ENCODE data around the gene TMED1. TPM values are rescaled to one million over a fixed set of nuclear protein-coding genes. Genes with fewer than 3 reads are reported as not detected.
"Not testable (repeated sequence)": the region's sequence is repeated elsewhere in the genome, so short reads cannot be mapped to it uniquely, and the experiment has no call there.

TMED1 gene
- total and polyA plus RNA-seq, 2 experiments from 2014 or later: 29.7 to 37.2 TPM

DNA sequence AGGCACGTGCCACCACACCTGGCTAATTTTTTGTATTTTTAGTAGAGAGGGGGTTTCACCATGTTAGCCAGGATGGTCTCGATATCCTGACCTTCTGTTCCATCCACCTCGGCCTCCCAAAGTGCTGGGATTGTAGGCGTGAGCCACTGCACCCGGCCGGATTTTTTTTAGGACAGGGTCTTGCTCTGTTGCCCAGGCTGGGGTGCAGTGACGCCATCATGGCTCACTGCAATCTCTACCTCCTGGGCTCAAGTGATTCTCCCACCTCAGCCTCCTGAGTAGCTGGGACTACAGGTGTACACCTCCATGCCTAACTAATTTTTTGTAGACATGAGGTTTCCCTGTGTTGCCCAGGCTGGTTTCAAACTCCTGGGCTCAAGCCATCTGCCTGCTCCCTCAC is 1.6 kb upstream of the TMED1 start:
- not testable (repeated sequence) for H3K4me1 ChIP-seq (ENCODE audit: insufficient read depth); DNase-seq (ENCODE audit: low spot score); H4K20me1 ChIP-seq (replicated peaks; ENCODE audit: insufficient read depth); H3F3A ChIP-seq (replicated peaks; ENCODE audit: low read depth); H3K27me3 ChIP-seq (ENCODE audit: insufficient read depth); H2AFZ ChIP-seq; H3K27ac ChIP-seq (ENCODE audit: low read depth); H3K27ac Mint-ChIP-seq; H3K4me1 Mint-ChIP-seq; ATAC-seq; H3K4me2 ChIP-seq; H3K9me2 ChIP-seq (ENCODE audit: insufficient read depth); H3K36me3 ChIP-seq (ENCODE audit: insufficient read depth); H3K4me3 ChIP-seq; H3K4me3 Mint-ChIP-seq; H3K79me2 ChIP-seq (replicated peaks; ENCODE audit: insufficient read depth)
- peaks cover 20% of the 10 kb centered on the region for H3K27me3 Mint-ChIP-seq (ENCODE audit: insufficient read depth, low read depth, poor library complexity)
- H3K36me3 Mint-ChIP-seq (ENCODE audit: low read depth): peaks cover 28% of the 10 kb centered on the region; the same call in 2 of the 3 replicates
- peaks cover 42% of the 10 kb centered on the region for H3K9me3 Mint-ChIP-seq

DNA sequence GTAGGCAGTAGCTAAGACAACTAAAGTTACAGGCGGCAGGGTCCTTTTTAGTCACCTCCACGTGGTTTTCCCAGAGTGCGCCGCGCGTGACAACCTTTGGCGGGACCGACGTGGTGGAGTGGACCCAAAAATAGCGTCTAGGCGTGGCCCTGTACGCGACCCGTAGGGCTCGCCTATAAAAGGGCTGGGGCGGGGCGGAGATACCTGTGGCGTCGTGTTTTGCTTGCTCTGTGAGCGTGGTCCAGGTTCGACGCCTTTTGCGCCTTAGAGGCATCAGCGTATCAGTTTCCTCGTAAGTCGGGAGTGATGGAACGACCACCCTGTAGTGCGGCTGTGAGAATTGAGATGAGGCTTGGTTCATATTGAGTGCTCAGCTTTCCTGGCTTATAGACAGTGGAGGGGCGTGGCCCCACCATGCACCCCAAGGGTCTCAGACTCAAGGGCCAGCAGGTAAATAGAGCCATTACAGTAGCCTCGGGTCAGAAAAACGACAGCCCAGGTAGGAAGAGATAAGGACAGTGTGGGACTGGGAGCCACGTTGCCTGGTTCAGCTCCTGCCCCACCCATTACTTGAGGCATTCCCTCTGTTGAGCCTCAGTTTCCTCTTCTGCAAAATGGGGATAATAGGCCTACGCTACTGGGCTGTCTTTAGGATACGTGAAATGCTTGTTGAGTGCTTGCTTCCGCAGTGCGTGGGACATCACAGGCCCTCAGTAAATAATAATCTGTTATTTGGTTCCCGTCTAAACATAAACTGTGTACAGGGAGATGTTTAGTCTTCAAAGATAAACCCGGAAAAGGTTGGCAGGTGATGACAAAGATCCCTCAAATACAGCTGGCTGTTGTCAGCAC is 693 bp upstream of the TMED1 start:
- Mint-ChIP-seq H3K9me3 (peaks cover 40% of the 10 kb centered on the region), H3K4me1 (no peaks in the 10 kb centered on the region), H3K36me3 (ENCODE audit: low read depth) (peaks cover 30% of the 10 kb centered on the region; the same call in 2 of the 3 replicates), H3K4me3 (peak overlapping the region; percentile 91), H3K27ac (peak overlapping the region; percentile 100), H3K27me3 (ENCODE audit: insufficient read depth, low read depth, poor library complexity) (peaks cover 20% of the 10 kb centered on the region)
- no peaks in the 10 kb centered on the region for H3K4me1 ChIP-seq (ENCODE audit: insufficient read depth)
- H3K27ac ChIP-seq (ENCODE audit: low read depth): peak overlapping the region; percentile 98
- H3K79me2 ChIP-seq (replicated peaks; ENCODE audit: insufficient read depth): no peaks in the 10 kb centered on the region
- H3F3A ChIP-seq (replicated peaks; ENCODE audit: low read depth): peaks cover 6% of the 10 kb centered on the region; the same call in 1 of the 2 replicates
- H3K4me3 ChIP-seq: peak overlapping the region; percentile 66
- H3K4me2 ChIP-seq: peak overlapping the region; percentile 74
- peaks cover 6% of the 10 kb centered on the region for H3K27me3 ChIP-seq (ENCODE audit: insufficient read depth)
- 0 out of 2 replicates have a peak, but pooled peaks cover 3% of the 10 kb centered on the region for H3K36me3 ChIP-seq (ENCODE audit: insufficient read depth)
- TF ChIP-seq CREB1 (CRISPR knock-in tag; IDR thresholded peaks at IDR 0.05; ENCODE audit: low read depth) (peak; percentile 62; the same call in 1 of the 2 replicates), ZNF114 (CRISPR knock-in tag; IDR thresholded peaks at IDR 0.05) (no peak)
- TF ChIP-seq, protein P1, sequence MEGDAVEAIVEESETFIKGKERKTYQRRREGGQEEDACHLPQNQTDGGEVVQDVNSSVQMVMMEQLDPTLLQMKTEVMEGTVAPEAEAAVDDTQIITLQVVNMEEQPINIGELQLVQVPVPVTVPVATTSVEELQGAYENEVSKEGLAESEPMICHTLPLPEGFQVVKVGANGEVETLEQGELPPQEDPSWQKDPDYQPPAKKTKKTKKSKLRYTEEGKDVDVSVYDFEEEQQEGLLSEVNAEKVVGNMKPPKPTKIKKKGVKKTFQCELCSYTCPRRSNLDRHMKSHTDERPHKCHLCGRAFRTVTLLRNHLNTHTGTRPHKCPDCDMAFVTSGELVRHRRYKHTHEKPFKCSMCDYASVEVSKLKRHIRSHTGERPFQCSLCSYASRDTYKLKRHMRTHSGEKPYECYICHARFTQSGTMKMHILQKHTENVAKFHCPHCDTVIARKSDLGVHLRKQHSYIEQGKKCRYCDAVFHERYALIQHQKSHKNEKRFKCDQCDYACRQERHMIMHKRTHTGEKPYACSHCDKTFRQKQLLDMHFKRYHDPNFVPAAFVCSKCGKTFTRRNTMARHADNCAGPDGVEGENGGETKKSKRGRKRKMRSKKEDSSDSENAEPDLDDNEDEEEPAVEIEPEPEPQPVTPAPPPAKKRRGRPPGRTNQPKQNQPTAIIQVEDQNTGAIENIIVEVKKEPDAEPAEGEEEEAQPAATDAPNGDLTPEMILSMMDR (conservative IDR thresholded peaks at IDR 0.05; ENCODE audit: low read depth in 2 of 2): no peak
- TF ChIP-seq, protein P2, sequence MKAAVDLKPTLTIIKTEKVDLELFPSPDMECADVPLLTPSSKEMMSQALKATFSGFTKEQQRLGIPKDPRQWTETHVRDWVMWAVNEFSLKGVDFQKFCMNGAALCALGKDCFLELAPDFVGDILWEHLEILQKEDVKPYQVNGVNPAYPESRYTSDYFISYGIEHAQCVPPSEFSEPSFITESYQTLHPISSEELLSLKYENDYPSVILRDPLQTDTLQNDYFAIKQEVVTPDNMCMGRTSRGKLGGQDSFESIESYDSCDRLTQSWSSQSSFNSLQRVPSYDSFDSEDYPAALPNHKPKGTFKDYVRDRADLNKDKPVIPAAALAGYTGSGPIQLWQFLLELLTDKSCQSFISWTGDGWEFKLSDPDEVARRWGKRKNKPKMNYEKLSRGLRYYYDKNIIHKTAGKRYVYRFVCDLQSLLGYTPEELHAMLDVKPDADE (IDR thresholded peaks at IDR 0.05): no peak
- peaks cover 6% of the 10 kb centered on the region for H3K9me2 ChIP-seq (ENCODE audit: insufficient read depth)
- ATAC-seq: peak; percentile 3
- peak overlapping the region; percentile 48; the same call in 1 of the 2 replicates for H2AFZ ChIP-seq
- peak; percentile 83 for DNase-seq (ENCODE audit: low spot score)
- peaks cover 3% of the 10 kb centered on the region; the same call in 1 of the 2 replicates for H4K20me1 ChIP-seq (replicated peaks; ENCODE audit: insufficient read depth)
